ENCODE results near the gene ABL1. TPM values are rescaled to one million over a fixed set of nuclear protein-coding genes. Genes with fewer than 3 reads are reported as not detected.
A peak's percentile ranks its signal among the peaks of the same experiment; 100 is the strongest.

ABL1 gene
- total RNA-seq, 2 donors from 2014 or later = 62.8 to 123 TPM

DNA sequence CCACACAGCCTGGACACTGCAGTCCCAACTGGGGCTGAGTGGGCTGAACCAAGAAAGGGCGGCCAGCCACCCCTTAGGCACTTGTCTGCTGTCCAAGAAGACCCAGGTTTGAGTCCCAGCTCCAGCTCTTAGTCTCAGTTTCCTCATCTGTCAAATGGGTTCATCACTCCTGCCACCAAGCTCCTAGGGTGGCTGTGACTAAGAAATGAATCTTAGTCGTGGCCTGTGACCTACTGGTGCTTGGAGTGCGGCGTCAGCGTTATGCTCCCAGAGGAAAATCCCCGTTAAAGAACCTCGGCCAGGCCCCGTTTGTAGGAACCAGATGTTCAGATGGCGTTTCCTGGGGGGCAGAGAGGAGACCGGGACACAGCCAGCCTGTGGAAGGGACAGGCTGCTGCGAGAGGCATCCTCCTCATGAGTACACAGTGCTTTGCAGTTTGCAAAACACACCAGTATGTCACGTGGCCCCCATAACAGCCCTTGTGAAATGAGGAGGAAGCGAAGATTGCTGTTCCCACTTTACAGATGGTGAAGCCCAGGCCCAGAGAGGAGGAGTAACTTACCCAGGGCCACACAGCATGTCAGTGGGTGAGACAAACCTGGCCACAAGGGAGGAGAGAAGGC lies 100.7 kb downstream of the ABL1 start:
- H3K36me3 ChIP-seq = no peaks in the 10 kb centered on the region
- no peaks in the 10 kb centered on the region for H3K9me3 ChIP-seq
- H3K4me3 ChIP-seq = no peak overlapping the region
- DNase-seq (ENCODE audit: low spot score) = no peak
- peaks cover 16 to 37% of the 10 kb centered on the region in 2 donors for H3K4me1 ChIP-seq (ENCODE audit: control insufficient read depth in 1 of 2, low read depth in 2 of 2)
- H3K27me3 ChIP-seq (replicated peaks; ENCODE audit: insufficient read depth) = peaks cover 13% of the 10 kb centered on the region
- no peak for TF ChIP-seq CTCF (IDR thresholded peaks at IDR 0.05)
- ATAC-seq (ENCODE audit: insufficient number of reproducible peaks, low FRiP score, low read depth) = no peak
- H3K27ac ChIP-seq = no peak overlapping the region

DNA sequence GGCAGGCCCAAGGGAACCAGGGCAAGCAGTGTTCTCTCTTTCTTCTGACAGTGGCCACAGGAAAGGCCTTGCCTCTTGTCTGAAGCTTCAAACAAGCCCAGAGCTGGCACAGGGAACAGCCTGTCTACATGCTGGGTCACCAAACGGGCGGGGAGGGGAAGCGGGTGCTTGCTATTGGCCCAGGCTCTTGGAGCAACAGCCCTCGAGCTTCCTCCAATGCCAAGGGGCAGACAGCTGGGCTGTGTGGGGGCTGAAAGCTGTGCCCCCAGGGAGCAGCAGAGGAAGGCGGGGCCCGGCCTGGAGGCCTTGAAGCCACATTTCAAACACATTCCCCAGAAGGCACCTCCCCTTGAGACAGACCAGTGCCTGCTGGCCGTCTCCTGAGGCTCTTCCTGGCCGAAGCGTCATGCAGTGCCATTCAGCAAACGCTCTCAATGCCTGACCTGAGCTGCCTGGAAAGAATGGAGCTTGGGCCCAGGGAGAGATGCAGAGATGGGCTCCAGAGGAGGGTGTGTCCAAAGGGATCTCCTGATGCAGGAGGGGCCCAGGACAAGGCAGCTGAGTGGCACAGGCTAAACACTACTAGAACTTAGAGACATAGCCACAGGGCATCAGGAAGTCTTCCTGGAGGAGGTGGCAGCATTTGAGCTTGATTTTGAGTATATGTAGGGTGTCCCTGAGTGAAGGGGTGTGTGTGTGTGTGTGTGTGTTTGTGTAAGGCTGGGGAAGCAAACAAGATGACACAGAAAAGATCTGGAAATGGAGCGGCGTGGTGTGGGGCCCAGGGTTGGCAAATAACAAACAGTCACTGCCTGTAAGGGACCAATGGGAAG lies 101.4 kb downstream of the ABL1 start:
- H3K27me3 ChIP-seq (replicated peaks; ENCODE audit: insufficient read depth) = peaks cover 13% of the 10 kb centered on the region
- peak; percentile 10 for ATAC-seq (ENCODE audit: insufficient number of reproducible peaks, low FRiP score, low read depth)

More for the DNA sequence above, 101.4 kb downstream of the ABL1 start:
- H3K4me1 ChIP-seq (ENCODE audit: control insufficient read depth in 1 of 2, low read depth in 2 of 2) = peaks cover 16 to 40% of the 10 kb centered on the region in 2 donors
- TF ChIP-seq CTCF (IDR thresholded peaks at IDR 0.05) = no peak
- H3K9me3 ChIP-seq = no peaks in the 10 kb centered on the region
- no peak for DNase-seq (ENCODE audit: low spot score)
- H3K36me3 ChIP-seq = no peaks in the 10 kb centered on the region
- H3K4me3 ChIP-seq = no peak overlapping the region
- no peak overlapping the region for H3K27ac ChIP-seq

Other genes with a start within 250 kb of the ABL1 start
- not detected for gene PRDM12, start 170.7 kb upstream of the ABL1 start, total RNA-seq
- 10 to 100 TPM; 12.3 to 33.3 TPM for gene EXOSC2, start 141.5 kb upstream of the ABL1 start, total RNA-seq
- not detected for gene QRFP, start 61.6 kb downstream of the ABL1 start, total RNA-seq
- gene FIBCD1, start 104.0 kb downstream of the ABL1 start, total RNA-seq = not detected
- 1 to 10 TPM in 1 of 2 donors, under 1 TPM in 1; 0.54 to 2.8 TPM for gene LAMC3, start 173.9 kb downstream of the ABL1 start, total RNA-seq